Right atrium auricular region (tissue), 2 donors: ENCODE data around the gene FAM200A. TPM values are rescaled to one million over a fixed set of nuclear protein-coding genes. Genes with fewer than 3 reads are reported as not detected.
"Not testable (repeated sequence)": the region's sequence is repeated elsewhere in the genome, so short reads cannot be mapped to it uniquely, and the experiment has no call there.

Experiments
- DNase-seq: peaks from one replicate; pipeline ENCODE4 v3.0.0-alpha.2; 2019; ENCODE audit warnings: low spot score
- H3K27ac ChIP-seq, 2 donors: fragments of 200-600 bp; sonication (generic); 1 replicate in 1 of 2; 2 replicates in 1 of 2; pipeline ENCODE4 v1.5.1; 2016 to 2019
- H3K27me3 ChIP-seq, 2 donors: fragments of 200-600 bp; sonication (generic); one replicate each; pipeline versions ENCODE4 v1.5.1 to v1.6.0; 2017 to 2019
- H3K36me3 ChIP-seq: fragments of 200-600 bp; sonication (generic); one replicate; pipeline ENCODE4 v1.5.1; 2016
- H3K4me1 ChIP-seq, 2 donors: fragments of 200-600 bp; sonication (generic); one replicate each; pipeline versions ENCODE4 v1.5.1 to v1.6.0; 2017 to 2019
- H3K4me3 ChIP-seq, 2 donors: fragments of 200-600 bp; sonication (generic); 1 replicate in 1 of 2; 2 replicates in 1 of 2; pipeline ENCODE4 v1.5.1; 2017 to 2019; ENCODE audit warnings: mild to moderate bottlenecking in 1 of 2, moderate library complexity in 1 of 2
- H3K9me3 ChIP-seq, 2 donors: fragments of 200-600 bp; sonication (generic); one replicate each; pipeline ENCODE4 v1.5.1; 2019
- CTCF ChIP-seq, 2 donors: fragments of 200-600 bp; sonication (generic); IDR thresholded peaks; one replicate each; pipeline ENCODE4 v1.5.1; 2019; ENCODE audit warnings: antibody characterized with exemption in 2 of 2
- total RNA-seq, 2 donors: library from RNA; depleted of rRNA; stranded (reverse); fragments of >200 nt; gene quantifications; one replicate each; pipeline ENCODE4 v1.1.0, GENCODE V29; 2016

FAM200A gene
- total RNA-seq, 2 donors from 2014 or later: 4.6 to 5.0 TPM

- peaks cover 0 to 39% of the 10 kb centered on the region in 2 donors for H3K4me1 ChIP-seq
- no peaks in the 10 kb centered on the region for H3K27me3 ChIP-seq
- no peak for DNase-seq
- H3K4me3 ChIP-seq: no peak overlapping the region
- H3K36me3 ChIP-seq: no peaks in the 10 kb centered on the region
- H3K9me3 ChIP-seq: no peaks in the 10 kb centered on the region
- no peak overlapping the region for H3K27ac ChIP-seq
- TF ChIP-seq CTCF (IDR thresholded peaks at IDR 0.05): no peak
Observed at GRCh38 chr7:99554939-99555338, 3.0 kb upstream of the FAM200A start.

- Histone ChIP-seq H3K4me3 (no peak overlapping the region), H3K9me3 (no peaks in the 10 kb centered on the region), H3K27ac (no peak overlapping the region), H3K36me3 (peaks cover 3% of the 10 kb centered on the region), H3K4me1 (peaks cover 0 to 31% of the 10 kb centered on the region in 2 donors), H3K27me3 (no peaks in the 10 kb centered on the region)
- no peak for DNase-seq
- no peak for TF ChIP-seq CTCF (IDR thresholded peaks at IDR 0.05)
Observed at GRCh38 chr7:99553039-99553438, 1.1 kb upstream of the FAM200A start.

GRCh38 chr7:99551334-99551733, 580 bp downstream of the FAM200A start:
- H3K9me3 ChIP-seq: peaks cover 0 to 3% of the 10 kb centered on the region in 2 donors
- H3K4me3 ChIP-seq: peak overlapping the region; percentile 82 to 94
- TF ChIP-seq CTCF (IDR thresholded peaks at IDR 0.05): no peak
- H3K4me1 ChIP-seq: peaks cover 0 to 19% of the 10 kb centered on the region in 2 donors
- peaks cover 15% of the 10 kb centered on the region for H3K36me3 ChIP-seq
- peak overlapping the region; percentile 84 to 92 for H3K27ac ChIP-seq
- no peak for DNase-seq
- no peaks in the 10 kb centered on the region for H3K27me3 ChIP-seq

- H3K9me3 ChIP-seq, H3K27ac ChIP-seq, H3K4me3 ChIP-seq, DNase-seq, H3K27me3 ChIP-seq: not testable (repeated sequence)
- peaks cover 0 to 19% of the 10 kb centered on the region in 2 donors for H3K4me1 ChIP-seq
- H3K36me3 ChIP-seq: peaks cover 15% of the 10 kb centered on the region
Observed at GRCh38 chr7:99549545-99549944, 2.4 kb downstream of the FAM200A start.

GRCh38 chr7:99545308-99545707, 6.6 kb downstream of the FAM200A start:
- Histone ChIP-seq H3K36me3 (peaks cover 15% of the 10 kb centered on the region), H3K9me3 (peaks cover 4 to 20% of the 10 kb centered on the region in 2 donors)
- not testable (repeated sequence) for H3K4me1 ChIP-seq, H3K27me3 ChIP-seq, DNase-seq, H3K4me3 ChIP-seq, H3K27ac ChIP-seq

- Histone ChIP-seq H3K36me3 (peaks cover 15% of the 10 kb centered on the region), H3K27ac (no peak overlapping the region), H3K4me3 (no peak overlapping the region), H3K9me3 (peaks cover 5 to 28% of the 10 kb centered on the region in 2 donors), H3K27me3 (no peaks in the 10 kb centered on the region), H3K4me1 (no peaks in the 10 kb centered on the region)
- DNase-seq: no peak
- no peak for TF ChIP-seq CTCF (IDR thresholded peaks at IDR 0.05)
Observed at GRCh38 chr7:99543916-99544315, 8.0 kb downstream of the FAM200A start.

DNA sequence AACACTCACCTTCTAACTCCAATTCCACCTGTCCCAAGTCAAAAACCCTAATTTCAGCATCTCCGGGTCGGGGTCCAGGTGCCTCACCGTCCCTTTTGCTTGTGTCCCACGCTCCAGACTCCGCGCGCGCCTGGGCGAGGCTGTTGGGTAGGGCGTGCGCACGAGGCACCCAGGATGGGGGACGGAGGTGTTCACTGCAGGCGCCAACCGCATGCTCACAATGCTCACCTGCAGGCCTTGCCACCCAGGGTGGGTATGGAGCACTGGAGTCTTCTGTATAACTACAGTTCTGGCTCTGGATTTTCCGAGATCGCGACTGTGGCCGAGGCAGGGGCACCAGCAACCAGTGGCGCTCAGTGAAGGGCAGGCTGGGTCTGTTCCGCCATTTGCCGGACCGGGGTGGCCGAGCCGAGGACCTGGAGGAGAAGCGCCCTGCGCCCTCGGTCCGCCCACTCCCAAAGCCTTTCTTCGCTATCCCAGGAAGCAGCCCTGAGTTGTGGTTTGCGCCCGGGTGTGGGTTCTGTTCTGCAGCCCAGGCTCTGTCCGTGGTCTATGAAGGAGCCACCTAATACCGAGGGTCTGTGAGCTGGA, 8.7 kb downstream of the FAM200A start:
- Histone ChIP-seq H3K4me1 (no peaks in the 10 kb centered on the region), H3K27ac (no peak overlapping the region), H3K27me3 (no peaks in the 10 kb centered on the region), H3K4me3 (no peak overlapping the region), H3K36me3 (peaks cover 13% of the 10 kb centered on the region), H3K9me3 (peaks cover 5 to 28% of the 10 kb centered on the region in 2 donors)
- DNase-seq: no peak
- TF ChIP-seq CTCF (IDR thresholded peaks at IDR 0.05): no peak
